NCI-H128 (cell line): ENCODE results near the gene TIAM2.
"Not testable (repeated sequence)": the region's sequence is repeated elsewhere in the genome, so short reads cannot be mapped to it uniquely, and the experiment has no call there.

ENCODE experiments used
- DNase-seq: peaks from one replicate; lab custom pipeline; 2025; ENCODE audit not compliant: unreplicated experiment; lab: John Stamatoyannopoulos, UW

Gene TIAM2

DNA sequence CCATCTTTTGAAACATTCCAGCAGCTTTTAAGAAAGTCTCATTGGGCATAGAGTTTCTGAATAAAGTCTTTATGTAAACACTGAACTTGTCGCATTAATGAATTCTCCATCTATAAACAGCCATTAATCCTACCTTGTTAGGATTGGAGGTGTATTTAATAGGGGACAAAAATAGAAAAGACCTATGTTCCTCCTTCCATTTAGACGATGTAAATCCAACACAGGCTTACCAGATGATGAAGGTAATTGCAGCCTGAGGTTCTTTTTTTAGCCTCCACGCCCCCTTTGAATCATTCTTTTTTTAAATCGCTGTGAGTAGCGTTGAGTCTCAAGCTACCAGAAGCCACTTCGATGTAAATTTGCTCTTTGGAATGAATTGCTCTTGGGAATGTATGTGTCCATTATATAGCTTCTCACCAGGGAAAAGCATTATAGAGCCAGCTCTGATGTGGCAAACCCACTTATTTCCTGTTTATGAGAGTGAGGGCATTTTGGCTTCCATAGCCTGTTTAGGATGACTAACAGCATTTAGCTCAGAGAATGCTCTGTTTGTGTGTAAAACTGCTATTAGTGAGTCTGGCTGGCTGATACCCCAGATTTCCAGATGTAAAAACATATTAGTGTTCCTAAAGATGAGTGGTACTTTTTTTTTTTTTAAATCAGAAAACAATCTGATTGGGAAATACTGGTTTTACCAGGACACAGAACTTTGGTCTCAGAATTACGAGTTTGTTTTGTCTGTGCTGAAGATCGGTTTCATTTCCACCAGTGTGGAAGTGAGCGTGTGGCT is 193.8 kb downstream of the TIAM2 start:
- no peak for DNase-seq

DNA sequence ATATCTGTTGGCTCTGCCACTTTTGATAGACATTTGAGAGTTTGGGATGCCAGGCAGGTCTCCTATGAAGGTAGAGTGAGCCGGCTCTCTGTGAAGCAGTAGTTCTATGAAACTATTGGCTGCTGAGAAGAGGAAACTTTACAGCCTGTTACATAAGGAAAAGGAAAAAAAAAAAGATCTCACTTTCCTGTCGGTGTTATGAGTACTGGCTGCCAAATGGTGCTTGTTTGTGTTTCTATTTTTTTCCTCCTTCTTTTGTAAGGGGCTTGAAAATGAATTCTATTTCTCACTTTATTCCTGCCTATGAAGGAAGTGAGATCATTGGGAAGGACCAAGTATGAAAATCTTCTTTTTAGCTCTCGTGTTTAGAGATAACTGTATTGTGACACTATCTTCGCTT is 195.6 kb downstream of the TIAM2 start:
- DNase-seq, result no peak

DNA sequence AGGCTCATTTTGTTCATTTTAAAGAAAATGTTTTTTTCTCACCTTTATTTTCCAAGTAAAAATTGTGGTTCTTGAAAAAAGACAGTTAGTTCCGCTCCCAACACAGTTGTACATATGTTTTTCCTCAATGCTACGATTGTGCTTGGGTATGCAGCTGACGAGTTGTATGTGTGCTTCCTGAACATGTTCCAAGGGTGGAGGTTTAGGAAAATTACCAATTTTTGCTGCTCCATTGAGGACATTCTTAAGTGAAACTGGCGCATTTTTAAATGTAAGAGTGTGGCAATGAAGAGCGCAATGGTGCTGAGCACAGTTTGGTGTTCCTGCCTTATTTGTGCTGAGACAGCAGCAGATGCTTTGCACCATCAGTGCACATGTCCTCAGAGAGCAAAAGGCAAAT is 198.4 kb downstream of the TIAM2 start:
- DNase-seq, result no peak

DNA sequence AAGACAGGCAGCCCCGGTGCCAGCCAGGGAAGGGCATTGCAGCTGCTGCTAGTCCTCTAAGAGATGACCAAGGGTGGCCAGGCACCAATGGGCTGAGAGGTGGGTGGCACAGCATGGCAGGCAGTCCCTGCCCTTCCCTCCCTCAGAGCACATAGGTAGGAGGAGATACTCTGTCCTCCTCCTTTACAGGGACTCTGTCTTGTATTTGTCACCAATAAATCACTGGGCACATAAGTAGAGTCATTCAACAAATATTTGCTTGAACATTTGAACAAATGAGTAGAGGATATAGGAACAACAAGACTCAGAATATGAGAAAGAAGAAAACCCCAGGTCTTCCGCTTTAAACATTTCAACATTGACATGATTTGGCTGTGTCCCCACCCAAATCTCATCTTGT is 199.3 kb downstream of the TIAM2 start:
- DNase-seq, result no peak

DNA sequence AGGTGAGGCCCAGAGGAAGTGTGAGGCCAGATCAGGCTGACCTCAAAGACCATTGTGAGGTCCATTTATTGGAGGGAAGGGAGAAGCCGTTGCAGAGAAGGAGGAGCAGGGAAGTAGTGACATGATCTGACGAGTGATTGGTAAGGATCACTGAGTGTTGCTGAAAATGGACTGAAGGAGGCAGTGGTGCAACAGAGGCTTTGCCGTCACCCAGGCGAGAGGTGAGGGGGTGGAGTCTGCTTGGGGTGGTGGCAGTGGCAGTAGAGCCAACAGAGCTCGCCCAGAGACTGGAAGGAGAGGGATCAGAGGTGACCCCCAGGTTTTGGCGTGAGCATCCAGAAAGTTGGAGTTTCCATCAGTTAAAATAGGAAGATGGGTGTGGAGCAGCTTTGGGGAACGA is 200.8 kb downstream of the TIAM2 start:
- DNase-seq, result no peak

DNA sequence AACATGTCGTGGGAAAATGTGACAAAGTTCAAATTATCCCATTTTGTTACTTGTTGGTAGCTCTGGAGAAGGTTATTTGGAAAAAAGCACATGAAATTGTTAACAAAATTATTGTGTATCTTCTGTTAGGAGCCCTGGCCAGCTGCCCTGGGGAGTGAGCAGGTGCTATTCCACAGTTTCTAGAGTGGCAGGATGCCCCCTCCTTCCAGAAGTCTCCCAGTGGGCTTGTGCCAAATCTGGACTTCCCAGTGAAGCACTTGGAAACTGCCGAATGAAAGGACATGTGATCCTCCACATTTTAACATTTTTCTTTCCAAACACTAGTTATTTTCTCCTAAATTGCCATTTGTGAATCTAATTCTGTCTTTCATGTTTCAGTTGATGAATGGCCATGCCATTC is 201.8 kb downstream of the TIAM2 start:
- DNase-seq, result no peak

DNA sequence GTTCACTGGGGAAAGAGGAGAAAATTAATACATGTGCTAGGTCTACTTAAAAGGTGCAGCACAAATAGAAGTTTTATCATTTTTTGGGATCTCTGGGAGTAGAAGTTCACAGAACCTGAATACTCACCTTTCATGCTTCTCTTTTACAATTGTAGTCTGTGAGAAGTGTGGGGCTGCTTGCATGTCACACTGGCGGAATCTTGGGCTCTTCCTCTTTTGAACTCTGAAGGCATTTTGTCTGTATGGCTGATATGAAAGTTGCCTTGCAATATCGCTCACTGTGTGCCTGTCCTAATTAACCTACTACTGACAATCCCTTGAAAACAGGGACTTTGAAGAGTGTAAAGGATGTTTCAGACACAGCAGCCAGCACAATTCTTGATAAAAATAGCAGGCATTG is 202.8 kb downstream of the TIAM2 start:
- no peak for DNase-seq

DNA sequence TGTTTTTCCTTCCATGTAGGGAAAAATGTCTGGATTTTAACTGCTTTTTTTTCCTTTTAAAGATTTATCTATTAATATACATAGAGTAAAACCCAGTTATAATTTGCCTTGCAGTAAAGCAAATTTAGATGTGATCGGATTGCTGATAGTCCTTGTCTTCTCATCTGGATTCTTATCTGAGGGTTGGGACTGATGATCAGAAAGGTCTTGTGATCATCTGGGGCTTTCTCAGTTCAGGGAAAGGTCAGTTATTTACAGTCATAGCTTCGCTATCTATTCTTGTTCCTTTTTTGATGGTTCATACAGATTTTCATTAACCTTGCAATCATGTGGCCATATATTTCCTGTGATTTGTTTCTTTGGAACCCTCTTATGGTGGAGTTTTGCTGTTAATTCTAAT is 204.9 kb downstream of the TIAM2 start:
- no peak for DNase-seq

DNA sequence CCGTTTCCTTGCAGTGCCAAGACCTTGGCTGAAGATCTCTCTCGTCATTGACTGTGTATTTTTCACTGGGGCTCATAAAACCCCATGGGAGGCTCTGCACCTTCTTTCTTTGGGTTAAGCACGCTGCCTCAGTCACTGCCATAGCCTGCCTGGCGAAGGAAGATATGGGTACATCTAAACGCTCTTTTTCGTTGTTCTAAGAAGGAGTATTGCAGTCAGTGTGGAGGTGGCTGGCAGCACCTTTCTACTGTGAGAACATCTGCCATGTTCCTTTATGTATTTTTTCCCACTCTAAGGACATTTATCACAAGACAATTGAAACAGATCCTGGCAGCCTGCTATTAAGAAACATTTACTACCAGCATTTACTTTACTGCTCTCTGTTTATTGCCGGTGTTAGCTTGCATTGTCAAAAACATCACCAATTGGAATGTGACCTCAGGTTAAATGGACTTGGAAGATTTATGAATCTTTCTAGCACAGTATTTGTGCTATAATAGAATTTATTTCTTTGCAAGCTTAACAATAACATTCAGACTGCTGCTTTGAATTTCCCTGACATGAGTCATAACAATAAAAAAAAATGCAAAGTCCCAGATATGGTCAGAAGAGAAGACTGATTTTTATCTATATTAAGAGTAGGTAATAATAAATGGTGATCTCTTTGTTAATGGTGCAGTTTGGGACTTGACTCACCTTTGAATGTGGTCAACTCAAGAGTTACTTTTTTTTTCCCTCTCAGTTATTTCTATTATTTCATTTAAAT is 206.5 kb downstream of the TIAM2 start:
- no peak for DNase-seq

DNA sequence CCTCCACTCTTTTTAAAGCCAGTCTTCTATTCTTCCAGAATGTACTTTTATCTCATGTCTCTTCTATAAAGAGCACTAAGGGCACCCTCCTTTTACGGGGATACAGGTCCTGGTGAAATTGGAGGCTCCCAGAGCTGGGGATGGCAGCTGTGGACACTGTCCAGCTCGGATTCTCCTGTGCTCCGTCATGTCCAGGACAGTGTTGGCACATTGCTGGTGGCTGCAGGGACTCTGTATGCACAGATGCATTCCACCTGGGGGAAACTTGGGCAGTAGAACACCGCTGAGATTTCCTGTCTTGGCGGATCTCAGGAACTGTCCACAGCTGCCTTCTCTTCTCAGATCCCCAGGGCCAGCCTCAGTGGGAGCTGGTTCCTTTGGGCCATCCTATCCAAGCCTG is 212.1 kb downstream of the TIAM2 start:
- no peak for DNase-seq

DNA sequence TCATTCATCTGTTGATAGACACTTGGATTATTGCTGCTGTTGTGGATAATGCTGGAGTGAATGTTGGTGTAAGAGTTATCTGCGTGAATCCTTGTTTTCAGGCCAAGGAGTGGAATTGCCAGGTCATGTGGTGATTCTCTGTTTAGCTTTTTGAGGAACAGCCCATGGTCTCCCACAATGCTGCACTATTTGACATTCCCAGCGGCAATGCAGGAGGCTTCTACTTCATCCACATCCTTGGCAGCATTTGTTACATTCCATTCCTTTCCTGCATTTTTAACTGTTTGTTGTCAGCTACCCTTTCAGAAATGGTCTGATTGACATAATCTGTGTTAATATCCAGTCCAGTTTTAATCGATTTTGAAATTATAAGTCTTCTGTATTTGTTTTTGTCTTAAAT is 217.0 kb downstream of the TIAM2 start:
- no peak for DNase-seq

DNA sequence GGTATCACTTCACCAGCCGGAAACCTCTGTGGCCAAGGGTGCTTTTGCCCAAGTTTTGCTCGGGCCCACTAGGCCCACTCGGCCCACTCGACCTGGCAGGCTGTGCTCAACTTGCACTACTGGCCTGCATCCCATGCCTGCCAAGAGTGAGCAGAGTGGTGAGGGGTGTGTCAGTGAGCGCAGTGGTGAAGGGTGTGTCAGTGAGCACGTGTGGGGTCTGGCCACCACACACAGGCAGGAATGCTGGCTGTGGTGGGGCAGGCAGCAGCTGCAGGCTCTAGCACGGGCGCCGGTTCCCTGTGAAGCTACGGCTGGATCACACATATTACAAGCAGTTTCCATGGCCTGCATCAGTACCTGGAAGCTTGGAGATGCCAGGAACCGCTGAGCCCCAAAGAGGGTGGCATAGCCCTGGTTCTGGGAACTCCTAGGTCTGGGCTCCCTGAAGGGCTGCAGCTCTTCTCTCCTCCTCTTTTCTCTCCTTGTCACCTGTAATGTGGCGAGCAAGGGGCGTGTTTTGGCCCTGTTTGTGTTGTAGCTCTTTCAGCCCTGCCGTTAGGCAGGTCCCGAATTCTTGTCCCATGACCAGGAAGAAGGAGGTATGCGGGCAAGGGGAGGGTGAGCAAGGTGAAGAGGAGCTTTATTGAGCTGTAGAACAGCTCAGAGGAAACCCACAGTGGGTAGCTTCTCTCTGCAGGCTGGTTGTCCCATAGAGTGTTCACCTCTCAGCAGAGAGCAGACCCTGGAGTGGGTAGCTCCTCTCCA is 217.7 kb downstream of the TIAM2 start:
- DNase-seq, result no peak

DNA sequence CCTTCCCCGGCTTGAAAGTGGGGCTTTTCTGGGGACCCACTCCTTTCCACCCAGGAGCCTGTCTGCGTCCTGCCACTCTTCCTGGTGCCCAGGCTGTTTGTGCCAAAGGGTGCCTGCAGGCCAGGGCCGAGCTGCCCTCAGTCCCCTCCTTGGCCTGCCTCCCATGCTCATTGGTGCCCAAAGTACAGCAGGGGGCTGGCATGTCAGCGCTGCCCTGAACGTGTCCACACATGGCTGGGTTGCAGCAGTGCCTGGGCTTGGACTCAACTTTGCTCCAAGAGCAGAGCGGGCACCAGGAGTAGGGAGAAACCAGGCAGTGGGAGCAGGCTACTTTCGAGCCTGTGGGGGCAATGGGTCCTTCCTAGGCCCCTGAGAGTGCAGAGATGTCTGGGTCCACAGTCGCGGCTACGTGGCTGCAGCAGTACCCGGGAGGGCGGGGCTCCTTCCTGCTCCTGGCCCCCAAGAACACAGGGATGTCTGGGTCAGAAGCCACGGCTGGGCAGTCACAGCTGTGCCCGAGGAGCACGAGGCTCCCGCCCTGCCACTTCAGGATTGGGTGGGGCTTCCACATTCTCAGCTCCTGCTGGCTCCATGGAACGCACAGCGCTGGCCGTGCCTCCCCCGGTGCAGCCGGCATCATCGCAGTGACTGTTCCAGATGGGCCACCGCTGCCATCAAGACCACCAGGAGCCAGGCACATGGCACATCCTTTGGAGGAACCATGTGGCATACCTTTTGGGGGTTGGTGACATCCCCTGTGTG is 218.7 kb downstream of the TIAM2 start:
- no peak for DNase-seq

DNA sequence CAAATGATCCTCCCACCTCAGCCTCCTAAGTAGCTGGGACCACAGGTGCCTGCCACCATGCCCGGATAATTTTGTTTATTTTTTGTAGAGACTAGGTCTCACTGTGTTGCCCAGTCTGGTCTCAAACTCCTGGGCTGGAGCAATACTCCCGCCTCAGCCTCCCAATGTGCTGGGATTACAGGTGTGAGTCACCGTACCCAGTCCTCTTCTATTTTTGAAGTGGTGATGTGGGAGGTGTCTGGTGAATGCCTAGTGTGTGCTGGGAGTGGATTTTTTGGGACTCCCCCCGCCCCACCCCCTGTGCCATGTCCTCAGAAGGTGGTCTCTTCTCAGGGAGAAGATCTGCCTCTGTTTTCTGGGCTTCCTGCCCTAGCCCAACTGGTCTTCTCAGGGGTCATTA is 220.8 kb downstream of the TIAM2 start:
- no peak for DNase-seq

DNA sequence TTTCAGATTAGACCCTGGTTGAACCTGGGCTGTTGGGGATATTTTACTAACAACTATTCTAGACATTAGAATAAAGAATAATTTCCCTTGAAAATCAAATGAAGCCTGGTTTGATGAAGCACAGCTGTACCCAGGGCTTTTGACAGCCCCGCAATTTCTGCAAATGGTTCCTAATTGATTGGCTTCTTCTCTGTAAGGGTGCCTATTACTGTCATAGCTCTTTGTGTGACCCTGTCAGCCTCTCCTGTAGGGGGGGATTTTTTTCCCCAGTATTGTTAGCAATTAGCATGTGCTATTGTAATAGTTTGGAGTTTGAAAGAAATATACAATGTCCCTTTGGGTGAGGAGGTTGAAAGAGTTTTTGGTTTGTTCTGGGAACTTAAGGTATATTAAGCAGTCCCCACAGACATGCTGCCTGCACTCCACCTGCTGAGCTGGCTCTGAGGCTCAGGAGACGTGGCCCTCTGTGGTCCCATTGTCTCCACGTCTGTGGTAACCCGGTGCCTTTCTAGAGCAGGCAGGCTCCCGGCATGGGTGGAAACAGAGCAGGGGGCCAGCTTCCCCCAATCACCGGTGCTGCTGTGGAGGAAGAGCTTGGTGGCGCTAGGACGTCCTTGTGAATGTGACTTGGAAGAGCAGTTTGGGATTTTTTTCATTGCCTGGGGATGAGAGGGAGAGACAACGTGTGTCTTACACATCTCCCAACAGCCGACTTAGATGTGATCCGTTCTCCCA is 221.4 kb downstream of the TIAM2 start:
- DNase-seq, result no peak

DNA sequence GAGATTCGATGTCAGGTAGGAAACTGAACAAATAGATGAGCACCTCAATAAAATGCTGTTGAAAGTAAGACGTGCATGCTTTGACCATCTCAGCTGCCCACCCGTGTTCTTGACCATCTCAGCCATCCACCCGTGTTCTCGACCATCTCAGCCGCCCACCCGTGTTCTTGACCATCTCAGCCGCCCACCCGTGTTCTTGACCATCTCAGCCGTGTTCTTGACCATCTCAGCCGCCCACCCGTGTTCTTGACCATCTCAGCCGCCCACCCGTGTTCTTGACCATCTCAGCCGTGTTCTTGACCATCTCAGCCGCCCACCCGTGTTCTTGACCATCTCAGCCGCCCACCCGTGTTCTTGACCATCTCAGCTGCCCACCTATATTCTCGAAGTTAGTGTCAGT is 223.6 kb downstream of the TIAM2 start:
- DNase-seq, result not testable (repeated sequence)

DNA sequence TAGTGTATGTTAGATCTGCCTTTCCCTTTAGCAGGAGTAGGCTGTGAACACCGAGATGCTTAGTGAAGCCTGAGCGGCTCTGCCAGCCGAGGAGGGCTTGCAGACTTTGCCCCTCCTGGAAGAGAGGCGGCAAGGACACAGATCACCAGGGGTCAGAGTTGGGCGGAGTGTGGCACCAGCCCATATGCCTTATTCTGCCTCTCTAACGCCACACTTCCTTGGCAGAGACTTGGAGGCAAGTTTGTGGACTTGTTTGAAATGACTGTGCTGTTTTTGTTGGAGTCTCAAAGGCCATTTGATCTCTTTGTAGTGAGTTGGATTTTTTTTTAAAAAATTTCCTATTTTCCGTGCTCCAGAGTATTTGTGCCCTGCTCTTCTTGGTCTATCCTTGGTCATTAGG is 224.2 kb downstream of the TIAM2 start:
- no peak for DNase-seq

DNA sequence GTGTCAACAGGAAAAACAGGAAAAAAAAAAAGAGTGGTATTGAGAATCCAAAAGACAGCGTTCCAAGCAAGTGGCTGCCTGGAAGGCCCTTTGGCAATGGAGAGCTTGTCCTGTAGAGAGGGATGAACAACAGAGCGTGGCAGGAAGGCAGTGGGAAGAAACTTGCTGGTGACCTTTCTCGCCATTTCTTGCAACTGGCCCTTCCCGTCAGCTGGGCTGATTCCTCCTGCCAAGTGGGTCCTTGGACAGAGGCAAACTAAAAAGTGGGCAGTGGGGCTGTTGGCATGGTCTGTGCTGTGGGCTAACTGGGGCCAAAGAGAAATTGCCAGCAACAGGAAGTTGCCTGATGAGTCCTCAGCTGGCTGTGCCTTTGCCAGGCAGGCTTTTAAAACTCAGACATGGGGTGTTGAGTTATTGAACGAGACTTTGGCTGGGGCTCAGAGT is 224.8 kb downstream of the TIAM2 start:
- no peak for DNase-seq

DNA sequence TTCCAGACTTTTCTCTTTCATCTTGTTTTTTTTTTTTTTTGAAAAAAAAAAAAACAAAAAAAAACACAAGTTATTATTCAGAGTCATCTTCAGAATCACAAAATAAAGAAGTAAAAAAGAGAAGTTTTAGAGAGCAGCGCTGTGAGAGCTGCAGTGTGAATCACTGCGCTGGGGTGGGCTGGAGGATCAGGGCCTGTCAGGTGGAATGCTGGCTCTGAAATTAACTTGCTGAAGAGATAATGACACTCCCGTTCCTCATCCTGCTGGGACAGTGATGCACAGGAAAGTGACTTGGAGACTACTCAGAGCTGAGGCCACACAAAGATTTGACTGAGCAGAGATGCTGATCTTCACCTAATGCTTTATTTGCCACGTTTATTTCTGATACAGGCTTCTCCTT is 226.0 kb downstream of the TIAM2 start:
- DNase-seq, result no peak

DNA sequence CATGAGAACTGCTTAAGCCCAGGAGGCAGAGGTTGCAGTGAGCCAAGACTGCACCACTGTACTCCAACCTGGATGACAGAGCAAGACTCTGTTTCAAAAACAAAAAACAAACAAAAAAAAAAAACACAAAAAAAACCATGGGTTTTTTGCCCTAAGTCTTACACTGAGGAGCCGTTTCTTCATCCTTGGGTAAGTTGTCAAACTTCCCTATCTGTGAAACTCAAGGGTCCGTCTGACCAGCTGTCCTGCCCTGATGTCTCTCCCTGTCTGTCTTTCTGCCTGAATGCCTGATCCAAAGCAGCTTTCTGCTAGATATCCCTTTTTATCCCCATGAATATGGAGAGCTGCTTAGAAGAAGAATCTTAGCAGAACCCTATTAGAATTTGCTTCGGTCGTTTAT is 227.4 kb downstream of the TIAM2 start:
- no peak for DNase-seq
